Fibroblast of lung (primary cell): Measurements from ENCODE around the gene MRC1.

ENCODE experiments used
- EZH2 ChIP-seq: IDR thresholded peaks from 2 replicates; pipeline ENCODE4 v1.5.1; 2012; ENCODE audit warnings: low read length, control low read depth, mild to moderate bottlenecking; ENCODE audit errors: missing control alignments
- TF ChIP-seq, protein P1 (sequence below), 2 donors: IDR thresholded peaks in 1 of 2; conservative IDR thresholded peaks in 1 of 2; 1 replicate in 1 of 2; 2 replicates in 1 of 2; pipeline ENCODE4 v1.5.1; 2011 to 2012; ENCODE audit warnings: low read length in 2 of 2, control low read depth in 1 of 2, inconsistent platforms in 1 of 2, low read depth in 1 of 2, mild to moderate bottlenecking in 1 of 2

- TF ChIP-seq, protein P1, sequence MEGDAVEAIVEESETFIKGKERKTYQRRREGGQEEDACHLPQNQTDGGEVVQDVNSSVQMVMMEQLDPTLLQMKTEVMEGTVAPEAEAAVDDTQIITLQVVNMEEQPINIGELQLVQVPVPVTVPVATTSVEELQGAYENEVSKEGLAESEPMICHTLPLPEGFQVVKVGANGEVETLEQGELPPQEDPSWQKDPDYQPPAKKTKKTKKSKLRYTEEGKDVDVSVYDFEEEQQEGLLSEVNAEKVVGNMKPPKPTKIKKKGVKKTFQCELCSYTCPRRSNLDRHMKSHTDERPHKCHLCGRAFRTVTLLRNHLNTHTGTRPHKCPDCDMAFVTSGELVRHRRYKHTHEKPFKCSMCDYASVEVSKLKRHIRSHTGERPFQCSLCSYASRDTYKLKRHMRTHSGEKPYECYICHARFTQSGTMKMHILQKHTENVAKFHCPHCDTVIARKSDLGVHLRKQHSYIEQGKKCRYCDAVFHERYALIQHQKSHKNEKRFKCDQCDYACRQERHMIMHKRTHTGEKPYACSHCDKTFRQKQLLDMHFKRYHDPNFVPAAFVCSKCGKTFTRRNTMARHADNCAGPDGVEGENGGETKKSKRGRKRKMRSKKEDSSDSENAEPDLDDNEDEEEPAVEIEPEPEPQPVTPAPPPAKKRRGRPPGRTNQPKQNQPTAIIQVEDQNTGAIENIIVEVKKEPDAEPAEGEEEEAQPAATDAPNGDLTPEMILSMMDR (conservative IDR thresholded peaks at IDR 0.05 in 1 of 2, IDR thresholded peaks at IDR 0.05 in 1 of 2; ENCODE audit: low read depth in 1 of 2, low read length in 2 of 2): peak; percentile 18 to 36
- TF ChIP-seq EZH2: no peak
Observed at GRCh38 chr10:17872191-17873091, 63.3 kb downstream of the MRC1 start.
